ENCODE measurements around the gene RFX3.

DNA sequence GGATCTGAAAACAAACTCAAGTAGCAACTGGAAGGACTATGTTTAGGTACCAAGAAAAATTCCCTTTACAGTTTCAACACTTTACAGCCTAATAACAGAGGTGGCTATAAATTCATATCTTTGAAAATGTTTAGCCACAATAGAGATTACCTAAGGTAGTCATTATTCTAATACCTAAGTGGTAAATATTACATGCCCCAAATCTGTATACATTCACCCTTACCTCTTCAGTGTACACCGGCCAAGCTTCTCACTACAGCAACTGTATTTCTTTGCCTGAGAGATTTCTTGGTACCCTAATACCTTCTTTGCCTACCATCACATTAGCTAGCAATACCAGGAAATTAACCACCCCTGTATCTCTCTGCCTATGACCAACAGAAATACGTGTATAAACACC lies 154.0 kb downstream of the RFX3 start:
- no peak for TF ChIP-seq CTCF (IDR thresholded peaks at IDR 0.05; ENCODE audit: insufficient read depth, low read length, poor library complexity, severe bottlenecking)
- no peak for TF ChIP-seq EZH2phosphoT487 (conservative IDR thresholded peaks at IDR 0.05; ENCODE audit: low read length)

Measured in SU-DHL-6 (cell line).